Hepatocyte (in vitro differentiated cells): Measurements from ENCODE around the gene MZT2B.
"Not testable (repeated sequence)": the region's sequence is repeated elsewhere in the genome, so short reads cannot be mapped to it uniquely, and the experiment has no call there.

Source experiments
- EZH2 ChIP-seq: fragments of 200-600 bp; sonication (generic); IDR thresholded peaks from 2 replicates; pipeline ENCODE4 v1.6.1; 2016; ENCODE audit warnings: antibody characterized with exemption, mild to moderate bottlenecking, borderline replicate concordance
- EZH2phosphoT487 ChIP-seq: fragments of 200-600 bp; sonication (generic); IDR thresholded peaks from one replicate; pipeline ENCODE4 v1.6.1; 2018; ENCODE audit warnings: antibody characterized with exemption, mild to moderate bottlenecking, low read depth, moderate library complexity; ENCODE audit not compliant: unreplicated experiment, severe bottlenecking
- TF ChIP-seq, protein P1 (sequence below): fragments of 200-600 bp; sonication (generic); IDR thresholded peaks from 2 replicates; pipeline ENCODE4 v1.5.1; 2016; ENCODE audit warnings: antibody characterized with exemption, mild to moderate bottlenecking; ENCODE audit not compliant: poor library complexity

DNA sequence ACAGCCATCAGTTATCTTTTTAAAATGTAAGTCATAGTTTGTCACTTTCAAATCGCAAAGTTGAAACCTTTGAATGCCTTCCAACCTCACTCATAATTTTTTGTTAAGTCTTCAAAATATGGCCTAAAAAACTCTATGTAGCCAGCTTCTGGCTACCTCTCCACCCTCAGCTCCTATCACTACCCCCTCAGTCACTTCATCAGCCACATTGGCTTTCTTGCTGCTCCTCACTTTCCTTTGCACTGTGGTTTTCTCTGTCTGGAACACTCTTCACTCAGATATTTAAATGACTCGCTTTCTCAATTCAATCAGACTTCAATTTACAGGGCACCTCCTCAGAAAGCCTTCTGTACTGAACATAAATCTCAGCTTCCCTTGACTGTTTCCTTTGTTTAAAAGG lies 51.0 kb downstream of the MZT2B start:
- not testable (repeated sequence) for TF ChIP-seq EZH2, EZH2phosphoT487
- TF ChIP-seq, protein P1, sequence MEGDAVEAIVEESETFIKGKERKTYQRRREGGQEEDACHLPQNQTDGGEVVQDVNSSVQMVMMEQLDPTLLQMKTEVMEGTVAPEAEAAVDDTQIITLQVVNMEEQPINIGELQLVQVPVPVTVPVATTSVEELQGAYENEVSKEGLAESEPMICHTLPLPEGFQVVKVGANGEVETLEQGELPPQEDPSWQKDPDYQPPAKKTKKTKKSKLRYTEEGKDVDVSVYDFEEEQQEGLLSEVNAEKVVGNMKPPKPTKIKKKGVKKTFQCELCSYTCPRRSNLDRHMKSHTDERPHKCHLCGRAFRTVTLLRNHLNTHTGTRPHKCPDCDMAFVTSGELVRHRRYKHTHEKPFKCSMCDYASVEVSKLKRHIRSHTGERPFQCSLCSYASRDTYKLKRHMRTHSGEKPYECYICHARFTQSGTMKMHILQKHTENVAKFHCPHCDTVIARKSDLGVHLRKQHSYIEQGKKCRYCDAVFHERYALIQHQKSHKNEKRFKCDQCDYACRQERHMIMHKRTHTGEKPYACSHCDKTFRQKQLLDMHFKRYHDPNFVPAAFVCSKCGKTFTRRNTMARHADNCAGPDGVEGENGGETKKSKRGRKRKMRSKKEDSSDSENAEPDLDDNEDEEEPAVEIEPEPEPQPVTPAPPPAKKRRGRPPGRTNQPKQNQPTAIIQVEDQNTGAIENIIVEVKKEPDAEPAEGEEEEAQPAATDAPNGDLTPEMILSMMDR, result not testable (repeated sequence)
